ENCODE results near the gene PCK1.

DNA sequence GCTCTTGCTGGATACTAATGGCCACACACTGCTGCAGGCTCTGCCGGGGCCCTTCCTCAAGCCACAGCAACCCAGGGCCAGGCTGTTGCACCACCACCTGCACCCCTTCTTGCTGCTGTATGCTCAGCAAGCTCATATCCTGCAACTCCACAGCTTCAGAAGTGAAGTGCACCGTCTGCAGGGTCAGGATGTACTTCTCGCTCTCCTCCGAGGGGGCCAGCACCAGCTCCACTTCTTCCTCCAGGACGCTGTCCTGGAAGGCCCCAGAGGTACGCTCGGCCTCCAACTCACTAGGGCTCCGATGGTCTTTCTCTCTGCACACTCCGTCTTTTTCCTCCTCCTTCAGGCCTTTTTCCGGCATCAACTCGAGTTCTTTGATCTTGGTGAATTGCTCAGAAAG lies 37.1 kb upstream of the PCK1 start:
- TF ChIP-seq POLR2A (IDR thresholded peaks at IDR 0.05): no peak
- no peak for TF ChIP-seq POLR2AphosphoS5 (IDR thresholded peaks at IDR 0.05)

All from spleen (tissue), 3 donors.